HG02840 (cell line): Measurements from ENCODE around the gene IL34.

Experiments used
- ATAC-seq: cut with Tn5 transposase; IDR thresholded peaks from one replicate; pipeline ENCODE4 v1.9.1; 2021; ENCODE audit warnings: mild to moderate bottlenecking, moderate library complexity, moderate number of reproducible peaks; ENCODE audit not compliant: unreplicated experiment, low FRiP score

The IL34 gene

GRCh38 chr16:70676675-70677498 is 30.5 kb downstream of the IL34 start:
- no peak for ATAC-seq

GRCh38 chr16:70677499-70678120 is 31.3 kb downstream of the IL34 start:
- no peak for ATAC-seq

GRCh38 chr16:70678121-70678897 is 31.9 kb downstream of the IL34 start:
- no peak for ATAC-seq

GRCh38 chr16:70678898-70679670 is 32.7 kb downstream of the IL34 start:
- ATAC-seq = no peak

- no peak for ATAC-seq
Measured at GRCh38 chr16:70679671-70680494, 33.5 kb downstream of the IL34 start.

- ATAC-seq = no peak
Measured at GRCh38 chr16:70680495-70681381, 34.4 kb downstream of the IL34 start.

- ATAC-seq = no peak
Measured at GRCh38 chr16:70681382-70682238, 35.3 kb downstream of the IL34 start.

- no peak for ATAC-seq
Measured at GRCh38 chr16:70682239-70683145, 36.1 kb downstream of the IL34 start.

GRCh38 chr16:70683146-70683944 is 37.0 kb downstream of the IL34 start:
- no peak for ATAC-seq

- ATAC-seq = no peak
Measured at GRCh38 chr16:70684146-70685060, 38.0 kb downstream of the IL34 start.

- no peak for ATAC-seq
Measured at GRCh38 chr16:70685061-70685937, 38.9 kb downstream of the IL34 start.

- ATAC-seq = no peak
Measured at GRCh38 chr16:70685938-70686375, 39.6 kb downstream of the IL34 start, which contains the start of gene MTSS2. TSS of gene MTSS2 (minus strand) at chr16:70686053. CDS start at chr16:70685791, 262 bp downstream.

GRCh38 chr16:70686376-70687101 is 40.2 kb downstream of the IL34 start:
- no peak for ATAC-seq
